AML-193 (cell line): ENCODE measurements around the gene SPRED1.
"Not testable (repeated sequence)": the region's sequence is repeated elsewhere in the genome, so short reads cannot be mapped to it uniquely, and the experiment has no call there.

Experiments
- DNase-seq, 2 experiments: peaks; one replicate each; lab custom pipeline; 2025; lab: John Stamatoyannopoulos, UW

The SPRED1 gene

DNA sequence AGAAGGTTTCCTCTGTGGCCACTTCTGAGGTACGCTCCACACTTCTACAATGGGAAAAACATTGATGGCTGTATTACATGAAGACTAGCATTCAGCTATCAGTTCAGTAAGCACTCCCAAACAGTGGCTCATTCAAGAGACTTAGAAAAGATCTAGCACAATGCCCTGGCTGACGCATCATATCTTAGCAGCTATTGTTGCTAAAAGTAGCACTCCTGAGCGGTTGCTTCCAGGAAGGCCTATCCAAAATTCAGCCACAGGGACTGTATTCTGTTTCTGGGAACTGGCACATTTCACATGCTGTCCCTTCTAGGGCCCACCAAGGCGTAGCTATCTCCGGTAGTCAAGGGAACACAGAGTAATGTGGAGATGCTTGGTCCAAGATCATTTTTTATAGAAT, 21.2 kb upstream of the SPRED1 start:
- no peak for DNase-seq

DNA sequence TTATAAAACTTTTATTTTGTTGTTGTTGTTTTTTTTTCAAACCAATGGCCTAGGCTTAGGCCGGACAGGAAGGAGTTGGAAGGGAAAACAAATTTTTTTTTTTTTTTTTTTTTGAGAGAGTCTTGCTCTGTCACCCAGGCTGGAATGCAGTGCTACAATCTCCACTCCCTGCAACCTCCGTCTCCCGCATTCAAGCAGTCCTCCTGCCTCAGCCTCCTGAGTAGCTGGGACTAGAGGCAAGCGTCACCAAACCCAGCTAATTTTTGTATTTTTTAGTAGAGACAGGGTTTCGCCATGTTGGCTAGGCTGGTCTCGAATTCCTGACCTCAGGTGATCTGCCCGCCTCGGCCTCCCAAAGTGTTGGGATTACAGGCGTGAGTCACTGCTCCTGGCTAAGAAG, 15.6 kb upstream of the SPRED1 start:
- not testable (repeated sequence) for DNase-seq

DNA sequence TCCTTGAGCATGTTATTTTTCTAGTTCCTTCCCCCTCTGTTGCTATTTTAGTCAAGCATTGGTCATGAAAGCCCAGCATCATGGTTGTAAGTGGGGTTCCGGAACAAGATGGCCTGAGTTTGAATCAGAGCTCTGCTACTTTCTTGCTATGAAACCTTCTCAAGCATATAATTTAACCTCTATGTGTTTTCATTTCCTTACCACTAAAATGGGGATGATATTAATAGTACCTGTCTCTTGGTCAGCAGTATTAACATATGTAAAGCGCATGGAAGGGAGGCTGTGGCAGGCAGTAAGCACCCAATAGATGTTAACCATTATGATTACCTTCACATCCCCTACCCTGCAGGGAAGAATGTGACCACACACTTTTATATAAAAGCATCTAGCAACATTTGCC, 14.3 kb upstream of the SPRED1 start:
- no peak for DNase-seq

DNA sequence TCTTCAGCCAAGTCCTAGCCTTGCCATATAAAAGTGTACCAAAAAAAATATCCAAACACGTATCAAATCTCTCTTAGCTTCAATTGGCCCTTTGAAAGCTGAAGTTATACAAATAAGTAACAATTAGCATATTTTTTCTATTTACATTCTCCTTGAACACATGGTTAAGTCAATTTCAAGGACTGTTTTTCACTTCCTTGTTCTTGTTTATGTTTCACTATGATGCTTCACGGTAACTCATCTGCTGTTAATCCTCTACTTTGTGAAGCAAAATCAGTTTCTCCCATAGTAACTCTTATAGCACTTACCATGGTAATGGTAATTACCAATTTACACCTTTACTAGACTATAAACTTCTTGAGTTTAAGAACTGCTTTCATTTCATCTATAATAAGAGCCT, 10.6 kb upstream of the SPRED1 start:
- DNase-seq = no peak

DNA sequence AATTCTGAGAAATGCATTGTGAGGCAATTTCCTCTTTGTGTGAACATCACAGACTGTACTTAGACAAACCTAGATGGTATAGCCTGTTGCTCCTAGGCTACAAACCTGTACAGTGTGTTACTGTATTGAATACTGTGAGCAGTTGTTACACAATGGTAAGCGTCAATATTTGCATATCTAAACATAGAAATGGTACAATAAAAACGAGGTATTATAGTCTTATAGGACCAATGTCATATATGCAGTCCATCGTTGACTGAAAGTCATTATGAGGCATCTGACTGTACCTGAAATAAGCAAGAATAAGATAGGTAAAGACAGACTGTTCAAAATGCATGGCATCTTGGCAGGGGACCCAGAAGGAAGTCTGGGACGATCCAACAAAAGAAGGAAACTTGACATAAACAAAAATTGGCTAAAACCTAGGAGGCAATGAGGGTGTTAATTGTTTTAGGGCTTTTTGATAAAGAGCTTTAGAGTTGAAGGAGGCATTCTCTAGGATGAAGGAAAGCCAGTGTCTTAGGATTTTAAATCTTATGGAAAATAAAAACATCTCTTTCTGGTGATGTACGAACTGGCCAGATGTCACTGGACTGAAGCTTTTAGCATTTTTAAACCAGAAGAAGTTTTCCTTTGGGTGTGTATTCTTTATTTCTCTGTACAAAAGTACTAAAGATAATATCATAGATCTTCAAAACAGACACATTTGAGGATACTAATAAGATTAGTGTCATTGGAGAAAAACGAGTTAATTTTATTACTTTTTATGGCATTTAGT, 9.2 kb upstream of the SPRED1 start:
- DNase-seq = no peak

DNA sequence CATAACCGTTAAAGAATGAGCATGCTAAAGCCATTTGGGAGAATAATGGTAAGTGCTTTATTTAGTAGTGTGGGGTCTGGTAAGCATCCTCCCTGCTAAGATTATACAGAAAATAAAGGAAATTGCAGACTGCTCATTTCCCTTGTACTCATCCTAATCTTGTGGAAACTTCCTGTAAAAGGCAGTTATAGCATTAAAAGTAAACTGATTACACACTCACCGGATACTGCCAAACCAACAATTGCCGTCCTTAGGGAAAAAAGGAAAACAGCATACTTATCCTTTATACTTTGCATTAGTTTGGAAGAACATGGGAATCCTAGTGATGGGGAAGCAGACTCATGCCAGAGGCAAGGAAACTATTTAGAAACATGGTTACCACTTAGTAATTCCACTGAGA, 5.3 kb upstream of the SPRED1 start:
- DNase-seq = no peak

DNA sequence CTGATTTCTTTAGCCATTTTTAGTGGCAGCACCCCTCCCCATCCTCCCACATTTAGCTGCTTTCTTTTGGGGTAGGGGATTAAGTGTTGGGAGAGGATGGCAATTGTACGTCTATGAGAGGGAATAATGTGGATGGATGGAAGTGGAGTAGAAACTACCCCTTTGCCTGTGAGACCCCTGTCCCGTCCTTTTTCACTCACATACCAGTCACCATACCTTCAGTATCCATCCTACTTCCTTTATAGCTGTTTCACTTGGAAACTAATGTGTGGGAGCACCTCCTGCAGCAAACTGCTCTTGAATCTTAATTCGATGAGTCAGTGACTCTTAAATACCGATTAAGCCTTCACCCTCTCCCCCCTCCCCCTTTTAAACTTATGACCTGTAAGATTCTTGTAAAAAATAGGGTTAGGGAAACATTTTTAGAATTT, 730 bp downstream of the SPRED1 start:
- no peak for DNase-seq

DNA sequence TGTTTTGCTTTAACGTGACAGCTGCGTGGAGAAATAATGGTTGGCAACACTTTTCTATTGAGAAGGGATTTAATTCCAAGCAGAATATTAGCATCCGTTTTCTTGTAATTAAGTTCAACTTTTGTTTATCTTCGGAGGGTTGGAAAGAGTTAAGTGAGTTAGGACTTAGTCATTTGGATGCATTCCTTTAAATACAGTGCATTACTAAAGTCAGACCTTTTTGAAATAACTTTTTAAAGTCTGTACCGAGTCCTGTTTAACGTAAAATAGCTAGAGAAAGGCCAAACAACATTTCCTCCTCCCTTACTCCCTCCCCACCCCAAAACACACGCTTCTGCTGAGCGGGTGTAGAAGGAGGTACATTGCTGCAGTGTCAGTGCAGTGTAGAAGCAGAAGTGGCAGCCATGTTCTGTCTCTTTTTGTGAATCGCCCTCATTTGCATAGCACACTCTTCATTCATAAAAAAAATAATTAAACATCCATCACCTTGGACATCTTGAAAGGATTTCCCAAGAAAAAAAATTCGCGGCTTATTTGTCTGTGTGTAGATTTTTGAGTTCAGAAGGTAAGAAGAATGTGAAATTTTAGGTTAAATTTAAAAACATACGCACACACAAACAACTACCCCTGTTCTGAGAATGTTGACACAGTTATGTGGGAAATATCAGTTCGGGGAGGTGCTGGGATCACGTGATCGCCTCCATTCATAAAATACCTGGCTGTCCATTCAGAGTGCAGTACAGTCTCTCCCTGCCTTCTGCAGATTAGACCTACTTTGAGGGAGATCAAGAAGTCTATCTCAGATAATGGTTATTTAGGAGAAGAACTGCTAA, 1.6 kb downstream of the SPRED1 start:
- no peak for DNase-seq

DNA sequence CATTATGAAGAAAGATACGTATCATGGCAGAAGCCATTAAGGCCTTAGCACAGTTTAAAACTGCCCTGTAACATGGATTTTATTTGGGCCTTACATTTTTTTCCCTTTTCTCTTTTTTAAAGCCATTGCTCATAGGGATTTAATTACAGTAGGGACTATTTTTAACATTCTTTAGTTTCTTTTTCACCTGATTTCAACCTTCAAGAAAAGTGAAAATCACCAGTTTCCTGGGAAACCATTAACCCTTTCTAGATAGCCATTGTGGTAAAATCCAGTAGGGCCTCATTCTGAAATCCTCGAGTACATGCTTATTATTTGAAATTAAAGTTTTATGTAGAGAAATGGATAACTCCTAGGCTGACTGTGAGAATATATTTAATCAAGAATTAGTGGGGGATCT, 3.1 kb downstream of the SPRED1 start:
- no peak for DNase-seq

DNA sequence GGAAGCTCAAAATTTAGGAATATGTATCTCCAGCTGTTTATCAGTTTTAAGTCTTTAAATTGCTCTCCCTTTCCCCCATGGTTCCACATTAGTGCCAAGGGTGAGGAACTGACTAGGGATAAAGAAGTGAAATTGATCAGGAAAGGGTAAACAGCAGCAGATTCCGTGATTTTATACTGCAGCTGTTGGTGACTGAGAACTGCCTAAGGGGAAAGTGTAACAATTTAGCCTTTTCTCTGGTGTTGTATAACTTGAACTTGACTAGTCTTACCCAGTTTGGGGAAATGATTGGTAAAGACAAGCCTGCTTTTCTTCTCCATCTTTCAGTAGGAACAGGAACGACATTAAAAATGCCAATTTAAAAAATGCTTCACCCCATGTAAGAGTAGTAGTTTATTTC, 5.0 kb downstream of the SPRED1 start:
- no peak for DNase-seq

DNA sequence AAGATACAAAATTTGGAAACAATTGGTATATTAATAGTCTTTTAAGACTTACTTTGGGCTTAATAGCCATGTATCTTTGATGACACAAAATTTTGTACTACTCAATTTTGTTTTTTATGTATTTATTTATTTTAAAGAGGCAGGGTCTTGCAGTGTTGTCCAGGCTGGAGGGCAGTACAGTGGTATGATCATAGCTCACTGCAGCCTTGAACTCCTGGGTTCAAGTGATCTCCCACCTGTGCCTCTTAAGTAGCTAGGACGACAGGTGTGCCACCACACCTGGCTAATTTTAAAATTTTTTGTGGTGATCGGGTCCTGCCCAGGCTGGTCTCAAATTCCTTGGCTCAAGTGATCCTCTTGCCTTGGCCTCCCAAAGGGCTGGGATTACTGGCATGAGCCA, 6.5 kb downstream of the SPRED1 start:
- DNase-seq = no peak

DNA sequence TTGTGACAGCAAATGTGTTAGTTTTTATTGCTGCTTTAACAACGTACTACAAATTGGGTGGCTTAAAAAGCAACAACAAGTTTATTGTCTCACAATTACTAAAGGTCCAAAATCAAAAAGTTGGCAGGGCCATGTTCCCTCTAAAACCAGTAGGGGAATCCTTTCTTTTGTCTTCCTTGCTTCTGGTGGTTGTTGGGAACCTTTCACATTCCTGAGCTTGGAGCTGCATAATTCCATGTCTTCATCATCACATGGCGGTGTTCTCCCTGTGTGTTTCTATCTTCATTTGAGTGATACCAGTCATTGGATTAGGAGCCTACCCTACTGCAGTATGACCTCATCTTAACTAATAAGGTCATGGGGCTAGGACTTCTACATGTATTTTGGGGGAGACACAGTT, 7.4 kb downstream of the SPRED1 start:
- DNase-seq = no peak

DNA sequence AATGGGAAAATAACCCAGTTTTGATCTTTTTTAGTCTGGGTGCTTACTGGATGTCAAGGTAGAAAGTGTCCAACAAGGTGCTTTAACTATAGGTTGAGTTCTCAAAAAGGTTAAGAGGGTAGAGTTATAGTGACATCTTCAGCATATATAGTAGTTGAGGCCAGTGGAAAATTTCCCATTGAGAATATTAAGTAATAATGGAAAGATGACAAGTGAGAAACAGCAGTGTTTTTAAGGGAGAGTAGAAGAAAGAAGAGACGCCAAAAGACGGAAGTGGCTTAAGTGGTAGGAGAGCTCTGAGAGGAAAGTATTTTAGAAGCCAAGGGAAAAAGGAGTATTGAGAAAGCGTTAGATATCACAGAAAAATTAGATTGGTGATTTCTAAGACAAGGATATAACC, 10.6 kb downstream of the SPRED1 start:
- DNase-seq = no peak

DNA sequence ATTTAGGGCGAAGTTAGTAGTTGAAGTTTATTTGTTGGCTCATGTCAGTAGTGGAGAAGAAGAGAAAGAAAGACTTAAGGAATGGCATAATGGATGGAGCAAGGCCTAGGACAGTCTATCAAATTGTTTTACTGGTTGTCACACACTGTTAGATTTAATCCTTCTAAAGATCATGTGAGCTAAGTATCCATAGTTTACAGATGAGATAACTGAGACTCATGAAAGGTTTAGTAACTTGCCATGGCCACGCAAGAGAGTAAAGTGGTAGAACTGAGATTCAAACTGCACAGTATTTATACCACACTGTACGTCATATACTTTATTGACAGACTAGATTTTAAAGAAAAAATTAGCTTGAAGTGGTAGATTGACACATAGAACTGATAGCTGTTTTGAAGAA, 11.4 kb downstream of the SPRED1 start:
- no peak for DNase-seq

DNA sequence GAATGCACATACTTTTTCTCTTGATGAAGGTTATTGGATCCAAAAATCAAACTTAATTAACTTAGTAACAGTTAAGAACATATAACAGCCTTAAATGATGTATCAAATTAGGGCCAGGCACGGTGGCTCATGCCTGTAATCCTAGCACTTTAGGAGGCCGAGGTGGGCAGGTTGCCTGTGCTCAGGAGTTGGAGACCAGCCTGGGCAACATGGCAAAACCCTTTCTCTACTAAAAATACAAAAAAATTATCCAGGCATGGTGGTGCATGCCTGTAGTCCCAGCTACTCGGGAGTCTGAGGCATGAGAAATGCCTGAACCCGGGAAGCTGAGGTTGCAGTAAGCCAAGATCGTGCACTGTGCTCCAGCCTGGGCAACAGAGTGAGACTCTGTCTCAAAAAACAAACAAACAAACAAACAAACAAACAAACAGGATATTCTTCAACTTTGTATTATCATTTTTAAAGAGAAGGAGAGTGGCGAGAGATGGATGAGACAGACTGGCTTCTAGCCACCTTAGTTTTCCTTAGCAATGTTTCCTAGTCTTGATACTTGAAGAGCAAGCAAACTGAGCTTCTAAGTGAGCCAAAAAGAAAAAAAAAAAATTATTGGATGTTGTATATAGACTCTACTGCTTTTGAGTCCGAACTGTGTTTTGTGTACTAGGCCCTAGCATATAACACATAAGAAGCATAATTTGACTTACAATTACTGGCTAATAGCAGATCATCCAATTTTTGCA, 13.8 kb downstream of the SPRED1 start:
- DNase-seq = no peak

DNA sequence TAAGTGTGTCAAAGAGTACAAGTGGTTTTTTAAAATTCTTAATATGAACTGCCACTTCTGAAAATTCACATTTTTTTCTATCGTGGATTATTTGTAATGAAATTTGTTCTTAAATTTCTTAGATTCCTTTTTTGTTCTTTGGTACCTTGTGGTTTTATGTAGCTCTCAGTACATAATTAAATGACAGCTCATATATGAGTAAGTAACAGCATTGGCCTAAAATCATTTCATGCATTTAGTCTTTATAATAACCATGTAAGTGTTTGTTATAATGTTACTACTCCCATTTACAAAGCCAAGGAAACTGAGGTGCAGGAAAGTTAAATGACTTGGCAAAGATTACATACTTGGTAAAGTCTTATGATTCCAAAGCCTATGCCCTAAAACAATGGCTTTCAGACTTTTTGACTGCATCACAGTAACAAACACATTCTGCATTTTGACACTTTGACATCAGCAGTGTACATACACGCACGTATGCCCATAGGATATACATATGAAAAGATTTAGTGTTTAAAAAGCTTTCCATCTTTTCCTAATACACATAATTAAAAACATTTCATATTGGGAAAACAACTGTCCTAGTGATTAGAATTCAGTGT, 14.9 kb downstream of the SPRED1 start:
- DNase-seq = no peak

DNA sequence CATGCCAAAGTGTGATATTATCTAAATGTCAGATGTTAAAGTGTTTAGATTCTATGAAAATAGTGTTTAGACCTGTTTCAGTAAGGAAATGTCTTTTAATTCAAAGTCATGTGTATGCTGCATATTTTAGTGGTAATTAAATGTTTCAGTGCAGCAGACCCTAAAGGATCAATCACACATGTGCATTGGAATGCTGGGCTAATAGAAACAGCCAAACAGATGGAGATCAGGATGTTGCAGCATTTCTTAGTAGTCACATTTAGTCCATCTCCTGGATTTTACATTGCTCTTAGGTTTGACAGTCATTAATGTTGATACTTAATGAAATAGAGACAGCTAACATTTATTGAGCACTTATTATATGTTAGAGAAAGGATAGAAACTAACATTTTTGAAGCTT, 18.5 kb downstream of the SPRED1 start:
- DNase-seq = no peak

DNA sequence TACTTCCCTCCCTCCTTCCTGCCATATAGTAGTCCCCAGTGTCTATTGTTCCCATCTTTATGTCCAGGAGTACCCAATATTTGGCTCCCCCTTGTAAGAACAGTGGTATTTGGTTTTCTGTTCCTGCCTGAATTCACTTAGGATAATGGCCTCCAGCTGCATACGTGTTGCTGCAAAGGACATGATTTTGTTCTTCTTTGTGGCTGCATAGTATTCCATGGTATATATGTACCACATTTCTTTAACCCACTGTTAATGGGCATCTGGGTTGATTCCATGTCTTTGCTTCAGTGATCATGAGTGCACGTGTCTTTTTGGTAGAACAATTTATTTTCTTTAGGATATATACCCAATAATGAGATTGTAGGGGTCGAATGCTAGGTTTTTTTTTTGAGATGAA, 19.3 kb downstream of the SPRED1 start:
- no peak for DNase-seq

DNA sequence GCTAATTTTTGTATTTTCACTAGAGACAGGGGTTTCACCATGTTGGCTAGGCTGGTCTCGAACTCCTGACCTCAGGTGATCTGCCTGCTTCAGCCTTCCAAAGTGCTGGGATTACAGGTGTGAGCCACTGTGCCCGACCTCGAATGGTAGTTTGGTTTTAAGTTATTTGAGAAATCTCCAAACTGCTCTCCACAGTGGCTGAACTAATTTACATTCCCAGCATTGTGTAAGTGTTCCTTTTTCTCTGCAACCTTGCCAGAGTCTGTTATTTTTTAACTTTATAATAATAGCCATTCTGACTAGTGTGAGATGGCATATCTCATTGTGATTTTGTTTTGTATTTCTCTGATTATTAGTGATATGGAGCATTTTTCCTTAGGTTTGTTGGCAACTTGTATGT, 19.8 kb downstream of the SPRED1 start:
- not testable (repeated sequence) for DNase-seq

DNA sequence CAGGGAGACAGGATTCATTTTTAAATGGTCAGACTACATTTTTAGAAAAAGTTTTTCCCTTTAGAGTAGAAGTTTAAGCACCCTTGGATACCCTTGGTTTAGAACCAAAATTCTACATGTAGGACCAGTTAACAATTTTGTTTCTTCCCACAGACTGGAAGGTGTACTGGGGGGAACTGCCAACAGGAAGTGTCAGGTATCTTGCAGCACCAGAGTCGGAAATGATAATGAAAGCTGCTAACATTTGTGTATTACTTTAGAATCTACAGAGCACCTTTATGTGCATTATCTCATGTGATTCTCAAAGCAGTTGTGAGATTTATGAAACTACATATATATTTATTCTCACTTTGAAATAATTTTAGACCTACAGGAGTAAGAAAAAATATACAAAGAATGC, 21.5 kb downstream of the SPRED1 start:
- no peak for DNase-seq

DNA sequence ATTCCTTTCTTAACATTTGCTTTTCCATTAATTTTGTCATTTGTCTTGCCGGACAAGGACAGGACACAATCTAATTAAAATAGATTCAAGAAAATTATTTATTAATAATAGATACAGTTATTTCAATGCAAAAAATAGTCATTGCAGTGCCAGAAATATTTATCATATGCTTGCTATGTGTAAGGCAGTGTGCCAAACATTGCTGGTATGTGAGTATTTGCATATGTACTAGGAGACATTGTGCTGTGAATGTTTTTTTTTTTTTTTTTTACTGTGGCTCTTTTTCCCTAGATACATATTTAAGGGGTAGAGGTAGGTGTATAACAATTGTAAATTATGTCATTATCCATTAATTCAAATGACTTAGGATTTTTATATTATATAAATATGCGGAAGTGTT, 23.3 kb downstream of the SPRED1 start:
- no peak for DNase-seq

DNA sequence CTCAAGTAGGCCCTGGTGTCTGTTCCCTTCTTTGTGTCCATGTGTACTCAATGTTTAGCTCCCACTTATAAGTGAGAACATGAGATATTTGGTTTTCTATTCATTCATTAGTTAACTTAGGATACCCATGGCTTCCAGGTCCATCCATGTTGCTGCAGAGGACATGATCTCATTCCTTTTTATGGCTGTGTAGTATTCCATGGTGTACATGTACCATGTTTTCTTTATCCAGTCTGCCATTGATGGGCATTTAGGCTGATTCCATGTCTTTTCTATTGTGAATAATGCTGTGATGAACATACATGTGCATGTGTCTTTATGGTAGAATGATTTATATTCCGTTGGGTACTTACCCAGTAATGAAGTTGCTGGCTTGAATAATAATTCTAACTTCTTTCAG, 24.6 kb downstream of the SPRED1 start:
- not testable (repeated sequence) for DNase-seq
